ENCODE data around the gene C16orf92. TPM values are rescaled to one million over a fixed set of nuclear protein-coding genes. Genes with fewer than 3 reads are reported as not detected.
A peak's percentile ranks its signal among the peaks of the same experiment; 100 is the strongest.

C16orf92 gene
- total and polyA plus RNA-seq, 2 of the 13 experiments (the other 11 are each of a cell fraction or from before 2014, with no cell fraction given) = not detected

GRCh38 chr16:30063278-30063892 is 40.4 kb downstream of the C16orf92 start (continued):
- no peak for TF ChIP-seq FOXK1 (CRISPR knock-in tag; IDR thresholded peaks at IDR 0.05; ENCODE audit: borderline replicate concordance, low read depth)
- 0 out of 2 replicates have a peak, but pooled peaks have one; percentile 14 for TF ChIP-seq ZFP90 (CRISPR knock-in tag; IDR thresholded peaks at IDR 0.05; ENCODE audit: borderline replicate concordance)
- TF ChIP-seq ZBED4 (CRISPR knock-in tag; IDR thresholded peaks at IDR 0.05; ENCODE audit: borderline replicate concordance) = no peak
- TF ChIP-seq ZZZ3 (CRISPR knock-in tag; IDR thresholded peaks at IDR 0.05; ENCODE audit: borderline replicate concordance) = no peak
- no peak for TF ChIP-seq EED (CRISPR knock-in tag; IDR thresholded peaks at IDR 0.05)
- TF ChIP-seq TEF (CRISPR knock-in tag; IDR thresholded peaks at IDR 0.05) = no peak
- TF ChIP-seq ZNF747 (CRISPR knock-in tag; IDR thresholded peaks at IDR 0.05; ENCODE audit: borderline replicate concordance) = peak; percentile 10; the same call in 1 of the 2 replicates
- no peak for TF ChIP-seq ZNF282 (IDR thresholded peaks at IDR 0.05; ENCODE audit: partially characterized antibody)
- no peak for TF ChIP-seq ZXDC (CRISPR knock-in tag; IDR thresholded peaks at IDR 0.05)
- TF ChIP-seq ZBTB33 (CRISPR knock-in tag; IDR thresholded peaks at IDR 0.05) = no peak
- 0 out of 2 replicates have a peak, but pooled peaks have one; percentile 49 for TF ChIP-seq ATF7-NPFF (CRISPR knock-in tag; IDR thresholded peaks at IDR 0.05; ENCODE audit: low read depth)
- no peak for TF ChIP-seq HCFC1 (IDR thresholded peaks at IDR 0.05; ENCODE audit: low read depth, low read length)
- TF ChIP-seq ZNF850 (CRISPR knock-in tag; conservative IDR thresholded peaks at IDR 0.05) = no peak
- TF ChIP-seq CBX5 (CRISPR knock-in tag; IDR thresholded peaks at IDR 0.05; ENCODE audit: borderline replicate concordance) = no peak
- no peak for TF ChIP-seq MAFG (CRISPR knock-in tag; IDR thresholded peaks at IDR 0.05)
